T-cell (primary cell): Measurements from ENCODE around the gene CAPNS1. TPM values are rescaled to one million over a fixed set of nuclear protein-coding genes. Genes with fewer than 3 reads are reported as not detected.

ENCODE experiments used
- ATAC-seq, 4 experiments: fragments of 200-7000 bp in 3 of 4; fragments of 150-1000 bp in 1 of 4; cut with Tn5 transposase; replicated peaks in 1 of 4; 1 replicate in 3 of 4; 2 replicates in 1 of 4; pipeline ENCODE4 v1.10.0; 2021; ENCODE audit warnings: moderate library complexity in 3 of 4, mild to moderate bottlenecking in 2 of 4, moderate number of reproducible peaks in 1 of 4
- CTCF ChIA-PET, 2 donors: fragments of 300-600 bp; sonication (Branson Sonifier 250); formaldehyde crosslinking; loops; one replicate each; lab custom pipeline; 2022; ENCODE audit warnings: antibody characterized with exemption in 2 of 2; lab: Charles Lee
- POLR2A ChIA-PET, 2 donors: fragments of 300-600 bp; sonication (Branson Sonifier 250); formaldehyde crosslinking; loops; one replicate each; lab custom pipeline; 2022; ENCODE audit warnings: antibody characterized with exemption in 2 of 2; lab: Charles Lee
- DNase-seq, 35 experiments: peaks; one replicate each; pipeline versions ENCODE4 v3.0.0 to v3.0.0-alpha.2; 2013 to 2023
- H3K27ac ChIP-seq: one replicate; pipeline ENCODE4 v1.5.1; 2013; ENCODE audit warnings: low read length
- H3K27me3 ChIP-seq, 2 experiments: replicated peaks in 1 of 2; 1 replicate in 1 of 2; 2 replicates in 1 of 2; pipeline versions ENCODE4 v1.6.1 to v1.7.0; 2013; ENCODE audit warnings: low read length in 1 of 2, mixed read lengths in 1 of 2; ENCODE audit not compliant: control insufficient read depth in 2 of 2, insufficient read depth in 2 of 2; ENCODE audit errors: extremely low read depth in 1 of 2
- H3K36me3 ChIP-seq, 2 donors: 1 replicate in 1 of 2; 2 replicates in 1 of 2; pipeline versions ENCODE4 v1.6.1 to v1.7.0; 2013; ENCODE audit warnings: low read length in 1 of 2; ENCODE audit not compliant: control insufficient read depth in 2 of 2, insufficient read depth in 1 of 2; ENCODE audit errors: extremely low read depth in 1 of 2
- H3K4me1 ChIP-seq, 2 experiments: 1 replicate in 1 of 2; 2 replicates in 1 of 2; pipeline versions ENCODE4 v1.6.1 to v1.7.0; 2013; ENCODE audit warnings: low read length in 2 of 2, mixed read lengths in 1 of 2; ENCODE audit not compliant: insufficient read depth in 2 of 2, control insufficient read depth in 1 of 2; ENCODE audit errors: extremely low read depth in 1 of 2
- H3K4me3 ChIP-seq, 2 donors: 1 replicate in 1 of 2; 2 replicates in 1 of 2; pipeline versions ENCODE4 v1.5.1 to v1.7.0; 2013; ENCODE audit warnings: mild to moderate bottlenecking in 2 of 2, low read length in 1 of 2, moderate library complexity in 1 of 2; ENCODE audit not compliant: control insufficient read depth in 1 of 2; ENCODE audit errors: extremely low read depth in 1 of 2
- H3K9me3 ChIP-seq: 2 replicates; pipeline ENCODE4 v1.7.0; 2013
- H3K27ac Mint-ChIP-seq, 2 donors: one replicate each; pipeline ENCODE4 v1.8.0; 2020 to 2021; ENCODE audit warnings: mild to moderate bottlenecking in 2 of 2, mixed read lengths in 2 of 2
- H3K27me3 Mint-ChIP-seq, 2 donors: one replicate each; pipeline ENCODE4 v1.8.0; 2021 to 2022; ENCODE audit warnings: mixed read lengths in 2 of 2
- H3K36me3 Mint-ChIP-seq: one replicate; pipeline ENCODE4 v1.8.0; 2021; ENCODE audit warnings: mixed read lengths
- H3K4me1 Mint-ChIP-seq, 3 donors: one replicate each; pipeline ENCODE4 v1.8.0; 2020 to 2022; ENCODE audit warnings: mixed read lengths in 3 of 3, mild to moderate bottlenecking in 1 of 3
- H3K4me3 Mint-ChIP-seq, 3 donors: one replicate each; pipeline ENCODE4 v1.8.0; 2020 to 2022; ENCODE audit warnings: mild to moderate bottlenecking in 3 of 3, mixed read lengths in 3 of 3, moderate library complexity in 3 of 3
- H3K9me3 Mint-ChIP-seq, 3 donors: one replicate each; pipeline ENCODE4 v1.8.0; 2020 to 2022; ENCODE audit warnings: mixed read lengths in 3 of 3
- WGBS: methylation state at CpG from one replicate; pipeline ENCODE4 v1.1.5; 2013; ENCODE audit warnings: missing lambda C conversion rate; ENCODE audit not compliant: insufficient coverage; 5-methylcytosine and 5-hydroxymethylcytosine counted together
- total RNA-seq, 35 experiments: library from RNA in 6 of 35; stranded (reverse) in 6 of 35; fragments of 120-200 nt in 1 of 35; gene quantifications; one replicate each; pipeline versions ENCODE4 v1.2.1 to v1.2.4 and lab custom pipeline; 2013 to 2026

Gene CAPNS1
- total RNA-seq, 5 donors from 2014 or later (not counting 1 experiment from before 2014, with no cell fraction given): 214 to 339 (median 308) TPM

GRCh38 chr19:36106991-36107390, 32.9 kb upstream of the CAPNS1 start:
- Mint-ChIP-seq H3K4me1 (no peaks in the 10 kb centered on the region), H3K9me3 (no peaks in the 10 kb centered on the region), H3K4me3 (no peak overlapping the region), H3K27ac (no peak overlapping the region), H3K36me3 (peaks cover 7% of the 10 kb centered on the region), H3K27me3 (no peaks in the 10 kb centered on the region)
- Histone ChIP-seq H3K36me3 (peaks cover 10 to 12% of the 10 kb centered on the region in 2 donors), H3K27me3 (no peaks in the 10 kb centered on the region), H3K27ac (no peak overlapping the region), H3K4me1 (no peaks in the 10 kb centered on the region), H3K9me3 (no peaks in the 10 kb centered on the region), H3K4me3 (no peak overlapping the region)
- ChIA-PET CTCF (no interaction called here), POLR2A (no interaction called here)
- ATAC-seq (no peak), DNase-seq (no peak)
- 86% methylated on average over 5 of the region's 5 CpGs for WGBS

GRCh38 chr19:36108684-36109083, 31.2 kb upstream of the CAPNS1 start:
- Mint-ChIP-seq H3K36me3 (peaks cover 17% of the 10 kb centered on the region), H3K4me1 (peaks cover 9 to 12% (median 10%) of the 10 kb centered on the region in 3 donors), H3K4me3 (no peak overlapping the region), H3K27me3 (no peaks in the 10 kb centered on the region), H3K9me3 (no peaks in the 10 kb centered on the region), H3K27ac (no peak overlapping the region)
- H3K27me3 ChIP-seq: no peaks in the 10 kb centered on the region
- no peaks in the 10 kb centered on the region for H3K9me3 ChIP-seq
- ChIA-PET POLR2A (no interaction called here), CTCF (no interaction called here)
- H3K36me3 ChIP-seq: peaks cover 4 to 22% of the 10 kb centered on the region in 2 donors
- no peak overlapping the region for H3K4me3 ChIP-seq
- H3K27ac ChIP-seq: no peak overlapping the region
- 92% methylated on average over 2 of the region's 3 CpGs for WGBS
- no peak for DNase-seq
- no peak for ATAC-seq
- H3K4me1 ChIP-seq: peaks cover 0 to 11% of the 10 kb centered on the region in 2 experiments

DNA sequence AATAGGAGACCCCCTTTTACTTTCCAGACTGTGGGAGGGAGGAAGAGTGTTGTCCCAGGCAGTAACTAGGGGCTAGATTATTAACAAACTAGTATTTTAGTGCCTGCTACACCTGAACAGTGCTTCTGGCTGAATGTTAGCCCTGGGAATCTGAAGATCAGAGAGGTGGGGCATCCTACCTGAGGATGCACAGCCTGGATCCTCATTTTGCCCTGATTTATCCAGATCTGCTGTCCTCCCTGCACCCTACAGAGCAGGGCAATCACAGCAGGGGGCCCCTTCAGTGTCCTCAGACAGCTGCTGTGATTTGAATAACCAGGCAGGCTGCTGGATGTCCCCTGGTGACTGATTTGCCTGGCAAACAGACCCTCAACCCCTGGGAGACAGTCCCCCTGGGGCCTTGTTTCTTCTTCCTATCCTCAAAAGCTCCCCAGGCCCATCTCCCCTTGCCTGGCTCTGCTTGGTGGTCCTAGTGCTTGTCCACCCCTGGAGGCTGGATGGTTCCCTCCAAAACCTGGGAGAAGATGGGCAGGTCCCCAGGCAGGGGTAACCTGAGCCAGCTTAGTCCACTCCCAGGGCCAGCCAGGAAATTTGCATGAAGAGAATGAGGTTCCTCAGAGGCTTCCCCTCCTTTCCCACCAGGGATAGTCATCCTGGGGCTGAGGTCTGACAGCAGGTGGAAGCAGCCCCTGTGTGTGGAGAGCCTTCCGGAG, 29.2 kb upstream of the CAPNS1 start, which contains the start of gene OVOL3:
OVOL3 (plus strand) TSS at position 657 of the 713 bp plus-strand sequence. CDS start 60 bp downstream, outside the sequence.
- ATAC-seq: no peak

GRCh38 chr19:36111200-36111539, 28.7 kb upstream of the CAPNS1 start:
- peaks cover 17% of the 10 kb centered on the region for H3K36me3 Mint-ChIP-seq
- H3K4me1 Mint-ChIP-seq: peaks cover 27 to 31% (median 30%) of the 10 kb centered on the region in 3 donors
- no peak overlapping the region for H3K4me3 Mint-ChIP-seq
- H3K27ac Mint-ChIP-seq: no peak overlapping the region
- no peak overlapping the region for H3K4me3 ChIP-seq
- H3K9me3 ChIP-seq: no peaks in the 10 kb centered on the region
- peaks cover 4 to 22% of the 10 kb centered on the region in 2 donors for H3K36me3 ChIP-seq
- WGBS: over 99% methylated on average over 11 of the region's 13 CpGs
- peaks cover 5 to 30% of the 10 kb centered on the region in 2 experiments for H3K4me1 ChIP-seq
- ATAC-seq (no peak), DNase-seq (no peak)
- POLR2A ChIA-PET: no interaction called here
- H3K27ac ChIP-seq: no peak overlapping the region
- H3K27me3 ChIP-seq: no peaks in the 10 kb centered on the region
- CTCF ChIA-PET: interaction anchor here in 1 of 2 donors (0.6 kb wide), 2 partner anchors 18 to 30 kb away, joined by 3 to 9 read pairs; no protein-coding TSS in a partner anchor
- H3K9me3 Mint-ChIP-seq: no peaks in the 10 kb centered on the region
- H3K27me3 Mint-ChIP-seq: no peaks in the 10 kb centered on the region

More for the DNA sequence above, 29.2 kb upstream of the CAPNS1 start, which contains the start of gene OVOL3:
- Histone ChIP-seq H3K27me3 (no peaks in the 10 kb centered on the region), H3K9me3 (no peaks in the 10 kb centered on the region), H3K36me3 (peaks cover 4 to 22% of the 10 kb centered on the region in 2 donors), H3K27ac (no peak within 1 kb of the TSS), H3K4me1 (peaks cover 5 to 24% of the 10 kb centered on the region in 2 experiments), H3K4me3 (no peak within 1 kb of the TSS)
- Mint-ChIP-seq H3K9me3 (no peaks in the 10 kb centered on the region), H3K4me1 (peaks cover 24 to 26% (median 25%) of the 10 kb centered on the region in 3 donors), H3K36me3 (peaks cover 17% of the 10 kb centered on the region), H3K27me3 (no peaks in the 10 kb centered on the region), H3K4me3 (peak within 1 kb of the TSS in 1 of 3 donors; percentile 90), H3K27ac (no peak within 1 kb of the TSS)
- 100% methylated on average over 1 of the region's 1 CpG for WGBS
- POLR2A ChIA-PET: no interaction called here
- no peak for DNase-seq
- CTCF ChIA-PET: interaction anchor here in 1 of 2 donors (0.6 kb wide), 1 partner anchor 19 kb away, joined by 9 read pairs; no protein-coding TSS in a partner anchor

DNA sequence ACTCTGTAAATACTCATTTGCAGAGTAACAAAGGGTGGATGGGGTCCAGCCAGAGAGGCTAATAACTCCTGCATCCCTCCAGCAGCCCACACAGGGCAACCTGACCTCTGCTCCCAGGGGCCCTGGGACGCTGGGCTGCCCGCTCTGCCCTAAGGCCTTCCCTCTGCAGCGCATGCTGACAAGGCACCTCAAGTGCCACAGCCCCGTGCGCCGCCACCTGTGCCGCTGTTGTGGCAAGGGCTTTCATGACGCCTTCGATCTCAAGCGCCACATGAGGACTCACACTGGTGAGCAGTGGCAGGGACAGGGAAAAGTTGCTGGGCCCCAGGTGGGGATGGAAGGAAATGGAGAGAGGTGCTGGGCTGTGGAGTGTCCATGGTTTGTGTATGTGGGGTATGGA, 27.2 kb upstream of the CAPNS1 start:
- peaks cover 4 to 22% of the 10 kb centered on the region in 2 donors for H3K36me3 ChIP-seq
- no peaks in the 10 kb centered on the region for H3K9me3 ChIP-seq
- CTCF ChIA-PET: no interaction called here
- H3K27me3 Mint-ChIP-seq: no peaks in the 10 kb centered on the region
- DNase-seq: no peak
- no peaks in the 10 kb centered on the region for H3K27me3 ChIP-seq
- POLR2A ChIA-PET: no interaction called here
- no peak for ATAC-seq
- no peak overlapping the region for H3K27ac ChIP-seq
- H3K4me1 ChIP-seq: peaks cover 5 to 38% of the 10 kb centered on the region in 2 experiments
- 96% methylated on average over 10 of the region's 10 CpGs for WGBS
- peak overlapping the region; percentile 87 to 94 (median 90) for H3K4me3 Mint-ChIP-seq
- no peaks in the 10 kb centered on the region for H3K9me3 Mint-ChIP-seq
- no peak overlapping the region for H3K4me3 ChIP-seq
- H3K4me1 Mint-ChIP-seq: peaks cover 39 to 43% (median 41%) of the 10 kb centered on the region in 3 donors
- H3K36me3 Mint-ChIP-seq: peaks cover 22% of the 10 kb centered on the region
- H3K27ac Mint-ChIP-seq: peak overlapping the region in 1 of 2 donors; percentile 58

DNA sequence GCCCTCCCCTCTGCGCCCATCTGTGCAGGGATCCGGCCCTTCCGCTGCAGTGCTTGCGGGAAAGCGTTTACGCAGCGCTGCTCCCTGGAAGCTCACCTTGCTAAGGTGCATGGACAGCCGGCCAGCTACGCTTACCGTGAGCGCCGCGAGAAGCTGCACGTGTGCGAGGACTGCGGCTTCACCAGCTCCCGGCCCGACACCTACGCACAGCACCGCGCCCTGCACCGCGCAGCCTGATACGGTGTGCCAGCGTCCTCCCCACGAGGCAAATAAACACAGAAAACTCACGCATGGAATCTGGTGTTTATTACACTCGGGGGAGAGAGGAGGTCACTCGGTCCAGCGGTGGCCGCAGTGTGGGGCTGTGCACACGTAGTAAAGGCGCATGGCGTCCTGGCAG, 26.4 kb upstream of the CAPNS1 start:
- 95% methylated on average over 34 of the region's 34 CpGs for WGBS
- no peak overlapping the region for H3K27ac Mint-ChIP-seq
- POLR2A ChIA-PET: interaction anchor here in 1 of 2 donors (0.6 kb wide), 1 partner anchor 59 kb away, joined by 3 read pairs; the partner anchor contains the start of gene THAP8

More for the DNA sequence above, 26.4 kb upstream of the CAPNS1 start:
- CTCF ChIA-PET: no interaction called here
- ATAC-seq (no peak), DNase-seq (no peak)
- H3K4me3 ChIP-seq: no peak overlapping the region
- H3K9me3 ChIP-seq: no peaks in the 10 kb centered on the region
- no peaks in the 10 kb centered on the region for H3K27me3 ChIP-seq
- Mint-ChIP-seq H3K4me1 (peaks cover 43 to 45% (median 43%) of the 10 kb centered on the region in 3 donors), H3K4me3 (peak overlapping the region; percentile 87 to 94 (median 90)), H3K9me3 (no peaks in the 10 kb centered on the region), H3K36me3 (peaks cover 26% of the 10 kb centered on the region), H3K27me3 (no peaks in the 10 kb centered on the region)
- H3K4me1 ChIP-seq: peaks cover 5 to 38% of the 10 kb centered on the region in 2 experiments
- peaks cover 4 to 27% of the 10 kb centered on the region in 2 donors for H3K36me3 ChIP-seq
- no peak overlapping the region for H3K27ac ChIP-seq
